GM18498 (cell line): ENCODE data around the gene OTC.

Source experiments
- ATAC-seq: cut with Tn5 transposase; IDR thresholded peaks from one replicate; pipeline ENCODE4 v1.9.1; 2021; ENCODE audit warnings: mild to moderate bottlenecking, moderate library complexity; ENCODE audit not compliant: unreplicated experiment

OTC gene

GRCh38 chrX:38465686-38466085 is 113.3 kb downstream of the OTC start:
- no peak for ATAC-seq

DNA sequence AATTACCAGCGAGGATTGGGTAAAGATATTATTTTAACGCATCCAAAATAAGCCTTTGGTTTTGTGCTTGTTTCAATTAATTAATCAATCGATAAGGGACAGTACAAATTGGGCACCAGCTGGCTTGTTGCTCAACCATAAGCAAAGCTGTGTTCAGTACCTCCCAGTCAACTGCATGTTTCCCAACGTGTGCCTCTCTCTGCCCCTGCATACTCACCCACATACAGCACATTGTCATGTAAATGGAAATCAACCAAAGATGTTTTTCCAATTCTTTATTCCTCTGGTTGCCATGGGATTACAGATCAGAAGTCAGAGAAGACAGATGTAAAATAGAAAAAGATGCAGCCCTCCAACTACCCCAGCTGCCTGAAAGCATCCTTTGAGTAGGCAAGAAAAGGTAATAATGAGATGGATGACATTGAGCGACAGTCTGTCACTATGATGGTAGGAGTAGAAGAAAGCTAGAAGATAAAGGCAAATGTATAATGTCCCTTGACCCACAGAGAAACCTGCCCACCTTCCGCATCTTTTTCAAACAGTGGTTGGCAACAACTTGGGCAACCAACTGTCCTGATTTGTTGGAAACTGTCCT is 116.3 kb downstream of the OTC start:
- no peak for ATAC-seq
